NCI-H524 (cell line): Measurements from ENCODE around the gene ZCCHC9.
A peak's percentile ranks its signal among the peaks of the same experiment; 100 is the strongest.
"Not testable (repeated sequence)": the region's sequence is repeated elsewhere in the genome, so short reads cannot be mapped to it uniquely, and the experiment has no call there.

Experiments used
- DNase-seq, 2 experiments: peaks; one replicate each; lab custom pipeline; 2025; lab: John Stamatoyannopoulos, UW

ZCCHC9 gene

DNA sequence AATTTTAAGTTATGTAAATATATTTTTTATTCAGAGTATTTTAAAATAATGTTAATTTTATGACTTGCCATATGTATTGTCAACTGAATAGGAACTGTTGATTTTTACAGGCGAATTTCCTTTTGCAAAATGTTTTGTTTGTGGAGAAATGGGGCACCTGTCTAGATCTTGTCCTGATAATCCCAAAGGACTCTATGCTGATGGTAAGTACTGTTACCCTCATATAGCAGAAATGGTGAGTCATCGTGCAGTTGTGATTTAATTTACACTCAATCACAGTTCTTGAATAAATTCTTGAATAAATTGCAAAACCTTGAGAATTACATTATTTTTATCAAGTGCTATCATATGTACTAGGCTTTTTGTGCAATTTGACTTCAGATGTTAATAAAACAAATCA lies 7.4 kb downstream of the ZCCHC9 start:
- no peak for DNase-seq

DNA sequence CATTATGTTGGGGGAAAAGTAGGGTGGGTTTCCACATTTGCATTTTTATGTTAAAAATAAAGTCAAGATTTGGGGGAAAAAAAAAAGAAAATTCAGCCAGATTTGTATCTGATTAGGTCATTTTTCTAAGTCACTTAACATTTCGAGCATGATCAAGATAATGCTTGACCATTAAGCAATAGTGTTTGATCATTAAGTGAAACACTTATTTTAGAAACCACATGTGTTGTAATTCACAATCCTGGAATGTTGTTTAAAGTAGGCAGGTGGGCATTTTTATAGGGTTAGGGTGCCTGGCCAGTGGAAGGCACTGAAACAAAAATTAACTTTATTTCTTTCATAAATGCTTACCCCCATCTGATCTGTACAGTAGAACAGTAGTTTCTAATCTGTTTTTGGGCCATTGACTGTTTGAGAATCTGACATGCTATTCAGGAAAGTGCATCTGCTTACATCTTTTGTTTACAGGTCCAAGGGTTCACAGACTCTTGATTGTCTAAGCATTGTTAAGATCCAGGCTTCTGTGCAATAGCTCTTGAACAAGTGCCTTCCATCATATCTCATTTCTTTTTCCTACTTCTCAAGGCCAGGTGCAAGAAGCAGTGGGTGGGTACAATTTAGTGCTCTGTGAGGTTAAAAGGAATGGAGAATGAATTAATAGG lies 9.1 kb downstream of the ZCCHC9 start:
- no peak for DNase-seq

DNA sequence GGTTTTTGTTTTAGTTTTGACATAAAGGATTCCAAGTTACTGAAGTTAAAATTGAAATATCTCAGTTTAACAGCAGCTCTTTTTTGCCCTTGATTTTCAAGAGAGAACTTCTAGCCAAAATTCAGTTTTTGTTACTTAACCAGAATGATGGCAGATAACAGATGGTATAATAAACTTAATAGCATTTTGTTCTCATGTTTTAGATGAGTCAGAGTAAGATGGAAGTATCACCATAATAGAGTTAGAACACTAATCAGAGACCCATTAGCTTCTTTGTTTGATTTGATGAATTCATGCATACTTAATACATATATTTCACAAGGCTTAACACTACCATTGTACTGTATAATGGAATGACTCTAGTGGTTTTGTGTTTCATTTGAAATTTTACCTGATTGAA lies 11.9 kb downstream of the ZCCHC9 start:
- DNase-seq, result no peak

DNA sequence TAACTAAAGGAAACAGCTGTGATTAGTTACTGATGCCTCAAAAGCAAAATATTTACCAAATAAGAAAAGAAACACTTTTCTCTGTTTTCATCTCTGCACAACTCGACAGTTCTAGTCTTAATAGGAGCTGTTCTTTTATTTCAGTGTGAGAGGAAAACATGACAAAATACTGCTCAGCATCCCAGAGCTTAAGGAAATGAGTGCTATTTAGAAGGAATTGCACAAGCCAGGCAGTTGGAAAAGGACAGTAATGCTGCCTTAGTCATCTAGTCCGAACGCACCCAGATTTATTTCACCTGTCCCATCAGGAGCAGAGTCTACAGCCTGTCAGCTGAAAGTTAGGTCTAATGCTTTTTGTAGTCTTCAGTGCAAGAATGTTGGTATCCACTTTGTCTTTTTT lies 12.3 kb downstream of the ZCCHC9 start:
- no peak for DNase-seq

DNA sequence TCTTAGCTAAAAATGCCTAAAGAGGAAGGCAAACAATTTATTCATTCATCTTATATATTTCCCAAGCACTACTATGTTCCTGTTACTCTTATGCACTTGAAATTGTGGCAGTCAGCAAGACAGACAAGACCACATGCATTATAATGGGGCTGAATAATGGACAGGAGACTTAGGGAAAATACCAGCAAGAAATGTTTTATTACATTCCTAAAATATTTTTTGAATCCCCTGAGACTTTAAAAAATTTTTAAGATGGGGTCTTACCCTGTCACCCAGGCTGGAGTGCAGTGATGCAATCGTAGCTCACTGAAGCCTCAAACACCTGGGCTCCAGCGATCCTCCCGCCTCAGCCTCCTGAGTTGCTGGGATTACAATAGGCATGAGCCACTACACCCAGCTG lies 13.2 kb downstream of the ZCCHC9 start:
- DNase-seq, result no peak

DNA sequence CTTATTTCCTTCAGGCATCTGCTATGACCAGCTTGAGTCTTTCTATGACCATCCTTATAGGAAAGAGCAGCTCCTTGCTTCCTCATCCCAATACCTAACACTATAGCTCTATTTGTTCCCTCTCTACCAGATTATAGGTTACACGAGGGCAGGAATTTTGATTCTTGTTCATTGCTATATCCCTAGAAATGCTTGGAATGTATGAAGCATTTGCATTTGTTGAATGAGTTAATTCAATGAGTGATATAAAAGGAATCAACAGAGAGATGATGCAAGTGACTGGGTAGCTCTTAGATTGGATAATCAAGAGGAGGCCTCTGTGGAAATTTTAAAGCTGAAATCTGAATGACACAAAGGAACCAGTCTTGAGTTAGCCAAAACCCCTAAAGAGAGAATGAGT lies 13.9 kb downstream of the ZCCHC9 start:
- DNase-seq, result no peak

DNA sequence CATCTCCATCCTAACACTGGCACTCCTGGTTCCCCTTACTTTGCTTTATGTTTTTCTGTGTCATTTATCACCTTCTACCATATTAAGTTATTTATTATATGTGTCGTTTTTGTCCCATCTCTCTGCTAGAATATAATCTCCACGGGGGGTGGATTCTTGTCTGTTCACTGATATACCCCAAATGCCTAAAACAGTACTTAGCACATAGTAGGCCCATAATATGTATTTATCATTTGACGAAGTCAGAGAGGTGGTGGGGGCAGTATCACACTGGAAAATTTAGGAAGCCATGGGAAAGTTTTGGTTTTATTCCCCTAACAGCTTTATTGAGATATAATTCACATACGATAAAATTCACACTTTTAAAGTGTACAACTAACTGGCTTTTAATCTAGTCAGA lies 14.4 kb downstream of the ZCCHC9 start:
- DNase-seq, result no peak

DNA sequence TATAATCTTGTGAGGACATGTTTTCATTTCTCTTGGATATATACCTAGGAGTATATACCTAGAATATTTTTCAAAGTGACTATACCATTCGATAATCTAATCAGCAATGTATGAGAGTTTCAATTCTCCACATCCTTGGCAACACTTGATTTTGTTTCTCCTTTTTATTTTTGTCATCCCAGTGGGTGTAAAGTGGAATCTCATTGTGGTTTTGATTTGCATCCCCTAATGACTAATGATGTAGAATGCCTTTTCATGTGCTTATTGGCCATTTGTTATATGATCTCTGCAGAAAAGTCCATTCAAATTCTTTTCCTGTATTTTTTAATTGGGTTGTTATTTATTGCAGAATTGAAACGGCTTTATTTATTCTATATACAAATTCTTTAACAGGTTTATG lies 15.2 kb downstream of the ZCCHC9 start:
- no peak for DNase-seq

DNA sequence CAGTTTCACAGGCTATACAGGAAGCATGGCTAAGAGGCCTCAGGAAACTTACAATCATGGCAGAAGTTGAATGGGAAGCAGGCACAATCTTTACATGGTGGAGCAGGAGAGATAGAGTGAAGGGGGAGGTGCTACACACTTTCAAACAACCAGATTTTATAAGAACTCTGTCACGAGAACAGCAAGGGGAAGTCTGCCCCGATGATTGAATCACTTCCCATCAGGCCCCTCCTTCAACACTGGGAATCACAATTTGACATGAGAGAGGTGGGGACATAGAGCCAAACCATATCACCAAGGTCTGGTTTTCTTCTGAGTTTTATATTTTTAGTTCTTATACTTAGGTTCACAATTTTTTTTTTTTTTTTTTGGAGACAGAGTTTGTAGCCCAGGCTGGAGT lies 16.1 kb downstream of the ZCCHC9 start:
- DNase-seq, result no peak

DNA sequence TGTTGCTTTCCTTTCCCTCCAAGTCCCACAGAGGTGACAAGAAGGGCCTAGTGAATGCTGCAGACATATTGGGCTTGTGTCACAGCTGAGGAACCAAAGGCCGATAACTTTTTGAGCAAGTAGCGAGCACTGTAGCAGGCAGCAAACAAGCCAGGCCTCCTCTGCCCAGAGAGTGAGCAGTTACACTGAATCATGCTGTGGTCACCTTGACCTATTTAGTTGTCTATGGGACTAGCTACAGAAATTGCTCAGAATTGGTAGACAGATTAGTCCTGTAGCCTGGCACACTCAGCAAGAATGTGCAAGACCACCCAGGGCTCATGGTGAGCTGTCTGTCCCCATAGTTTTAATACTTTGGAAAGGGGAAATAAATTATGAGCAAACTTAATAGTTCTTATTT lies 25.2 kb downstream of the ZCCHC9 start:
- no peak for DNase-seq

DNA sequence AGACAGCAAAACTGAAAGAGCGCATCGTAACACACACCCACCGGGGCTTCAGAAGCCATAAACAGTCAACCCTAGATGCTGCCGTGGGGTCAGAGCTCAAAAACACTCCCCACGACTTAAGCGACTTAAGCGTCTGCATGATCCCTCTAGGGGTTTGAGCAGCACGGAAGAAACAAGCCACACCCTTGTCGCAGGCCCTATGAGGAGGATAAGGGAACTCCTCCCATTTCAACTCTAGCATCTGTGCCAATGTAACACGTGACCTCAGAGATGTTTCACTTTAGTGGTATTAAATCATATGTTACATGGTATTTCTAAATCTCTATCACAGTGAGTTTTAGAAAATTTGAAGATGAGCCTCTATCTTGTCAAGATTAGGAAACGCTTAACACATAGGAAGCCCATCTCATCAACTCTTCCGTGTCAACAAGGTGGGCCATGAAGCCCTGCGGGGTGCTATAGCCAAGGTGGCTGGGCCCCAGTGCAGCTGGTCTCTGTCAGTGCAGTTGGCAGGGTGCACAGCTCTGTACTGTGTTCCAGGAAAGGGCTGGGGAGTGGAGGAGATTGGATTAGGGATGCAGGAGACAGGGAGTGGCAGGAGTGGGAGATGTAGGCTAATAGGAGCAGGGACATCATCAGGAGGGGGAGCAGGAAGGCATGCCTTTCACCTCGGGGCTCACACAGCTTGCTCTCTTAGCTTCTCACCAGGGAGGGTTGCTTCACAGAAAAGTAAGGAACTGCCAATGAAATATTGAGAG lies 33.1 kb downstream of the ZCCHC9 start:
- peak; percentile 76 to 90 for DNase-seq

DNA sequence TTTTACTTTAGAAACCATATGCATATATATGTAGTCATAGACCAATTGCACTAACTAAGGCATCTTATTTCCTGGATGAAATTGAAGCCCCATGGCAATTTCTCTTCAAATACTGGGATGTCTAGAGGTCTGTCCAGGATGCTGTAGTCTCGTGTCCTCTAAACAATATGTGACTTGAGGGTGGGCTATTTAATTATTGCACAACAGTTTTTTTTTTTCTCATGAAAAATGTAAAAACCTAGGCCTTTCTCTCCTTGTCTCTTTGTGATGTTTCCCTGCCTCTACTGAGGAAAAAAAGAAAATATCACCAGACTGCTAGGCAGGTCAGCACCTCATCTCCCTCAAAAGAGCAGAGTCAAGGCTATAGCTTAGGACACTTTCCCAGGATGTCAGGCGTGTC lies 34.6 kb downstream of the ZCCHC9 start:
- no peak for DNase-seq

DNA sequence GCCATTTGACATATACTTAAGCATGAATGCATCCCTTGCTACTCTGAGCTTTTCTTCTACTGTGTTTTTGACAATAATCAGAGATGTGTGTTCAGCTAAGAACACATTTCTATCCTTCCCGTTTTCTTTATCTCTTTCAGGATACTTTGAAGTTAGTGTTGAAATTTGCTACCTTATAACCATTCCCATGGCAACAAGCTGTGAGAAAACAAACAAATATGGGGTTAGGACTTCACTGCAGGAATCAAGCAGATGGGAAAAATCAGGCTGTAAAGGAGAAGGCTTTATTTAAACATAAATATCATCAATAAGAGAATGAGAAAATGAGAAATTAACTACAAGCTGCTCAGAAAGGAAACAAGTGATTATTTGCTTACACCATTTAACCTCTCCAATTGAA lies 35.2 kb downstream of the ZCCHC9 start:
- DNase-seq, result no peak

DNA sequence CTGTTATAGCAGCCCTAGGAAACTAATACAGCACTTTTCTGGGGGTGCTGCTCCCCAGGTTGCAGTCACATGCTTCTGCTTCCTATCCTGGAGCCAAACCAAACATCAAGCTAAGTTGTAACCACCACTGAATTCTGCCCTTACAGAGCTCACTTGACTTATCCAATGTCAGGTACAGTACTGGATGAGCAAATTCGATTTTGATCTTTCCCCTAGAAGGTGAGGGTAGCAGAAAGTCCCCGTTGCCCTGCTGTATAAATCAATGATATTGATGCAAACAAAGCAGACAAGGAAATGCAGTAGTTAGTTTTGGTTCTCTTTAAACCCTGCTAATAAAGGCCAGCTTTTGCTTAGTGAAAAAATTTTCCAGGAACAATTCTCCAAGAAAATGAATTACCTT lies 36.4 kb downstream of the ZCCHC9 start:
- DNase-seq, result no peak

DNA sequence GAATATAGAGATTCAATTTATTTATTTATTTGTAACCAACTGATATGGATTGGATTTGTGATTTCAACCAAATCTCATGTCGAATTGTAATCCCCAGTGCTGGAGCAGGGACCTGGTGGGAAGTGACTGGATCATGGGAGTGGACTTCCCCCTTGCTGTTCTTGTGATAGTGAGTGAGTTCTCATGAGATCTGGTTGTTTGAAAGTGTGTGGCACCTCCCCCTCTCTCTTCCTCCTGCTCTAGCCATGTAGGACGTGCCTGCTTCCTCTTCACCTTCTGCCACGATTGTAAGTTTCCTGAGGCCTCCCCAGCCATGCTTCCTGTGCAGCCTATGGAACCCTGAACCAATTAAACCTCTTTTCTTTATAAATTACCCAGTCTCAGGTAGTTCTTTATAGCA lies 36.8 kb downstream of the ZCCHC9 start:
- DNase-seq, result not testable (repeated sequence)

DNA sequence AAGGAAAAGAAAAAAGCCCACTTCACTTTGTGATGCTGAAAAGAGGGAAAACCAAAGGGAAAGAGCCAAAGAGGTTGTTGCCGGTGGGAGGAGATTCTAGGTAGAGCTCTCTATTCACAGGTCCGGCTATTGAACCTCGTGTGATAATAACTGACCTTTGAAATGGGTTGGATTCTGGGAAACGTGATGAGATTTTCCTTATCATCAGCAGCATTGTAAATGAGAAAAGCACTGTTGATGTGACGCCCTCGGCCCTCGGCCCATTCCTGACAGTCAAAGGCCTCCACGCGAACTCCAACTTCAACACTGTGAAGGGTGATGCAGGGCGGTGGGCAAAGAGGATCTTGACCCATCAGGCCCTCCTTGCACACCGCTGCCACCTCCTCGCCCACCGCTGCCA lies 43.3 kb downstream of the ZCCHC9 start:
- DNase-seq, result no peak

DNA sequence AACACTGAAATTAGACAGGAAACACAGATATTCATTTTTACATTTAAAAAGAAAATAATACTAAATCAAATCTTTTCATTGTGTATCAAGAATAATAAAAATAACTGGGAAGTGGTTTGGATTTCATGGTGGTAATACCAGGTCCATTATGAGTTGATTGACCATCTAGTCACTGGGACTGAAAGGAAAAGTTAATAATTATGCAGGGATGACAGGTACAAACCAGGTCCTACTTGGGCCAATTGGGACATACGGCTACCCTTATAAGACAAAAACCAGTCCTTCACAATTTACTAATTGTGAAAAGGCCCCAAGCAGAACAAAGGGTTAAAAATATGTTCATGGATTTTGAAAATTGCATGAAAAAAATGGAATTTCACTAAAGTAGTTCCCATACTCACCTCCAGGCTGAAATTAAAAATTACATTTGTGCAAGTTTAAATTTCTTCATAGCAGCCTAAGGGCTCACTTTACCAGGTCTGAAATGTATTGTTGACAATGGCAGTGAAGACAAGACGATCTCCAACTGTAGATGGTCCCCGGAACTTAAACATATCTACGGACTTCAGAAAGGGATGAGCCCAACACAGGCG lies 44.1 kb downstream of the ZCCHC9 start:
- DNase-seq, result no peak

DNA sequence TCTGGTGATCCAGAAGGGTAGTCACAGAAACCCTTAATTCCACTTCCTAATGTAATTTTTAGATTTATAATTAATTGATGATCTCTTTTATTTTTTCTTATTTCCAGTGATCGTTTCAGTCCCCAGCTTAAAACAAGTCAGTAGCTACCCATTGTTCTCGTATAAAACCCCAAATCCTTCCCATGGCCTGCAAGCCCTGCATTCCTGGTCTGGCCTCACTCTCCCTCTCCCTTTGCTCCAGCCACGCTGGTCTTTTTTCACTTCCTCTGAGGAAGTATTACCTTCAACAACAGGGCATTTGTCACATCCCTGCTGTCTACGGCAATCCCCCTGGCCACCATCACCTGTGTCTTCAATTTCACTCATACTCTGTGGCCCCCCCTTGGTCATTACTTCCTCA lies 47.8 kb downstream of the ZCCHC9 start:
- DNase-seq, result no peak

DNA sequence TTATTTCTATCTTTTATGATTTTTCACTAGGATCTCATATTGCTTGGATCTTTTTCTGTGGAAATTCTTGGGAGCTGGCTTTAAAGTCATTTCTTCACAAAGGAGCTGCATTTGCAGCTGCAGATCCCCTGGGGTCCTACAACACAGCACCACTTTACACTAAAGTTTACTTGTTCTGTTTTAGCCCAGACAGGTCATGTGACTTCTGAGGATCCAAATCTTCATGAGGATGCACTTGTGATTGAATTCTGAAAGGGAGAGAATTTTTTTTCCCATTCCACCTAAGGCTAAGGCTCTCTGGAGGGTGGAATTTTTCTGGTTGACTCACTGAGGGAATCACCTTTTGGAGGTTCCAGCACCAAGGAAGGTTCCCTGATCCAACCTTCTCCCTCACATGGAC lies 49.1 kb downstream of the ZCCHC9 start:
- no peak for DNase-seq

DNA sequence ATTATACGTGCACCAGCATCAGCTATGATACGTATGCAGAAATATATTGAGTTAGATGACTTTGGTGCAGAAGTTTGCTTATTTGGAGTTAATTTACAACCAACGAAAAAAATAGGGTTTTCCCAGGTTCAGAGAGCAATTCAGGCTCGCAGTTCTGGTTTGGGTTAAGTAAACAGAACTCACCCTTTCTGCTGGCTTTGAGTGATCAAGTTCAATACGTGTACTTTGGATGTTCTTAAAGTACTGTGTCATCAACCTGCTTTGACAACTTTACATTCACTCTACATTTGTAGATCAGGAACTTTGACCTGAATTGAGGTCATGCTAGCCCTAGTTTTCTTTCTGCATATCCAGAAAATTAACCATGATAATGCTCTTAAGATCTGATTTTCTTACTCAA lies 51.8 kb downstream of the ZCCHC9 start:
- DNase-seq, result no peak

DNA sequence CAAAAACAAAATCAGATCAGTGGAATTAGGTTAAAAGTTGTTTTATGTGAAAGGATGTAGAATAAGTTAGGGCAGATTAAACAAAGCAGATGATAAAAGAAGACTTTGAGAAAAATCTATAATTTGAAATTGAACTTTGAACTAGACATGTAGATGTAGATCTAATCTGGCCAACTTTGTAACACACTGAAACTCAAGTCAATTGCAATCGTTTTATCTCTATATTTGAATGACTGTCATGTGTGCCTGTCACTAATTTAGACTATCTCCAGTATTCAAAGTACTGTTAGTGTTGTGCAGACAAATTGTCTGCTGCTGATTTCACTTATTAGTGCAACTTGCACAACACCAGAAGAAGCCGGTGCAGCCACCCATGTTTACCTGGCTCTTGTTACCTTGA lies 52.7 kb downstream of the ZCCHC9 start:
- DNase-seq, result no peak

DNA sequence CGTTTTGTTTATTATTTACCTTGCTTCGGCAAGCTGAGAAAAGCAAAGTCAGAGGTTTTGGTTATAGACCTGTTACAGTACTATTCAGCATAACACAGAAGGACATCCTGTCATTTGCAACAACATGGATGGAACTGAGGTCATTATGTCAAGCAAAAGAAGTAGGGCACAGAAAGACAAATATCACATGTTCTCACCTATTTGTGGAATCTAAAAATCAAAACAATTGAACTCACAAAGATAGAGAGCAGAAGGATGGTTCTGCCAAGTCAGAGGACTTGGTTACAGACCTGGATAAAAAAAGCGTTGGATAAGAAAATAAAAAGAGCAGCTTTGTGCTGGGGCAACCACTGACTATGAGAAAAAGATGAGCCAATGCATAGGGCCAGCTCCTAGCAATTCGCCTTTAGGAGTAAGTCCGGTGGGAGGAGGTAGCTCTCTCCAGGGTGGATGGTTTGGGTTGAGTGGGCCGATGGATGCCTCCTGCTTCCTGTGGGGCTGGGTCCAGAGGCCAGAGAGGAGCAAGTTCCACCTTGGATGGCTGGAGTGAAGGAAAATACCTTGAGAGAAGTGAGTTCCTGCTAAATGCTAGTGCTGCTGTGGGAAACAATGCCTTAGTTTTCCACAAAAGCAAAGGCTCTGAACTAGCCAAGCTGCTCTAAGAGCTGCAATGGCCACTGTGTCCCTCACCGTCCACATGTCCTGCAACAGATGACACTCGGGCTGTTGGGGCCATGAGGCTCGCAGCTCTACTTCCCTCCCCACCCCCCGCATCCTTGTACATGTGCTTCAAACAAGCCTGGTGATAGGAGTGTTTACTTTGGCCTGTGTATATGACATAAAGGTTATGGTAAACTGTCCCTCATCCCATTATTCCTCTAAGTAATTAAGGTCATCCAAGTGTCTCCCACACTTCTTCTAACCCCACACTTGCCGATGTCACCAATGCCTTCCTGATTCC lies 54.2 kb downstream of the ZCCHC9 start:
- no peak for DNase-seq
